Gastrocnemius medialis (tissue), 4 donors: Measurements from ENCODE around the gene BANK1. TPM values are rescaled to one million over a fixed set of nuclear protein-coding genes. Genes with fewer than 3 reads are reported as not detected.

ENCODE experiments used
- ATAC-seq, 2 donors: fragments of 150-250 bp; one replicate each; pipeline ENCODE4 v1.9.1; 2016
- DNase-seq, 2 donors: peaks; one replicate each; pipeline ENCODE4 v3.0.0-alpha.2; 2019
- H3K27ac ChIP-seq, 4 donors: fragments of 200-600 bp; sonication (generic); 1 replicate in 1 of 4; 2 replicates in 3 of 4; pipeline ENCODE4 v1.5.1; 2016 to 2018; ENCODE audit warnings: mild to moderate bottlenecking in 2 of 4, moderate library complexity in 1 of 4
- H3K27me3 ChIP-seq, 3 donors: fragments of 200-600 bp; sonication (generic) in 2 of 3; 1 replicate in 1 of 3; 2 replicates in 2 of 3; pipeline versions ENCODE4 v1.5.1 to v1.6.0; 2016 to 2019; ENCODE audit warnings: mild to moderate bottlenecking in 1 of 3, moderate library complexity in 1 of 3
- H3K36me3 ChIP-seq, 2 donors: fragments of 200-600 bp; sonication (generic) in 1 of 2; one replicate each; pipeline ENCODE4 v1.5.1; 2017 to 2018
- H3K4me1 ChIP-seq, 2 donors: fragments of 200-600 bp; sonication (generic) in 1 of 2; one replicate each; pipeline ENCODE4 v1.5.1; 2016 to 2017; ENCODE audit warnings: mild to moderate bottlenecking in 2 of 2
- H3K4me3 ChIP-seq, 4 donors: fragments of 200-600 bp; sonication (generic) in 3 of 4; 1 replicate in 1 of 4; 2 replicates in 3 of 4; pipeline ENCODE4 v1.5.1; 2016 to 2019; ENCODE audit warnings: mild to moderate bottlenecking in 2 of 4
- H3K9me3 ChIP-seq, 3 donors: fragments of 200-600 bp; sonication (generic) in 2 of 3; 1 replicate in 1 of 3; 2 replicates in 2 of 3; pipeline ENCODE4 v1.5.1; 2016 to 2019
- CTCF ChIP-seq, 5 experiments: fragments of 450-650 bp in 3 of 5; fragments of 200-600 bp in 2 of 5; sonication (generic) in 2 of 5; IDR thresholded peaks in 4 of 5; conservative IDR thresholded peaks in 1 of 5; 1 replicate in 4 of 5; 2 replicates in 1 of 5; pipeline ENCODE4 v1.5.1; 2016 to 2019; ENCODE audit warnings: antibody characterized with exemption in 5 of 5, mild to moderate bottlenecking in 3 of 5, moderate library complexity in 3 of 5
- POLR2A ChIP-seq, 2 donors: fragments of 450-650 bp; IDR thresholded peaks; one replicate each; pipeline ENCODE4 v1.6.1; 2017; ENCODE audit warnings: antibody characterized with exemption in 2 of 2, mild to moderate bottlenecking in 2 of 2, moderate library complexity in 2 of 2
- in situ Hi-C, 4 donors: fragments of 200-750 bp; cut with MboI; loops; one replicate each; pipeline versions ENCODE4 v1.15.0 to v1.8.0; 2017; ENCODE audit warnings: low sequenced_read_pairs in 4 of 4
- intact Hi-C: fragments of 100-400 bp; cut with DNase I; formaldehyde crosslinking; loops from one replicate; pipeline ENCODE4 v1.15.1; 2023; ENCODE audit warnings: low total_unique reads
- total RNA-seq, 4 donors: library from RNA; depleted of rRNA; stranded (reverse); fragments of >200 nt; gene quantifications; one replicate each; pipeline versions ENCODE4 v1.1.0 to v1.2.3, GENCODE V29; 2016

Gene BANK1
- total RNA-seq, 4 donors from 2014 or later: 0.10 to 0.91 (median 0.26) TPM

GRCh38 chr4:101983835-101984234 lies 193.3 kb downstream of the BANK1 start:
- intact Hi-C loops: no loop called here
- ATAC-seq (no peak), DNase-seq (no peak)
- Histone ChIP-seq H3K9me3 (no peaks in the 10 kb centered on the region), H3K36me3 (no peaks in the 10 kb centered on the region), H3K4me1 (no peaks in the 10 kb centered on the region), H3K27me3 (no peaks in the 10 kb centered on the region), H3K4me3 (no peak overlapping the region), H3K27ac (no peak overlapping the region)
- in situ Hi-C loops: no loop called here
- TF ChIP-seq CTCF (IDR thresholded peaks at IDR 0.05 in 4 of 5, conservative IDR thresholded peaks at IDR 0.05 in 1 of 5) (no peak), POLR2A (IDR thresholded peaks at IDR 0.05) (no peak)

- no peak overlapping the region for H3K4me3 ChIP-seq
- H3K9me3 ChIP-seq: no peaks in the 10 kb centered on the region
- DNase-seq (no peak), ATAC-seq (no peak)
- no peak for TF ChIP-seq CTCF (IDR thresholded peaks at IDR 0.05 in 4 of 5, conservative IDR thresholded peaks at IDR 0.05 in 1 of 5)
- TF ChIP-seq POLR2A (IDR thresholded peaks at IDR 0.05): no peak
- no peaks in the 10 kb centered on the region for H3K27me3 ChIP-seq
- no peaks in the 10 kb centered on the region for H3K36me3 ChIP-seq
- H3K27ac ChIP-seq: no peak overlapping the region
- intact Hi-C loops: no loop called here
- in situ Hi-C loops: no loop called here
- no peaks in the 10 kb centered on the region for H3K4me1 ChIP-seq
Observed at GRCh38 chr4:101987623-101988243, 197.2 kb downstream of the BANK1 start.

GRCh38 chr4:101989551-101989950 lies 199.0 kb downstream of the BANK1 start:
- Histone ChIP-seq H3K4me3 (no peak overlapping the region), H3K9me3 (no peaks in the 10 kb centered on the region), H3K4me1 (no peaks in the 10 kb centered on the region), H3K36me3 (no peaks in the 10 kb centered on the region), H3K27me3 (no peaks in the 10 kb centered on the region), H3K27ac (no peak overlapping the region)
- TF ChIP-seq CTCF (IDR thresholded peaks at IDR 0.05 in 4 of 5, conservative IDR thresholded peaks at IDR 0.05 in 1 of 5): no peak
- TF ChIP-seq POLR2A (IDR thresholded peaks at IDR 0.05): no peak
- intact Hi-C loops: no loop called here
- no peak for DNase-seq
- in situ Hi-C loops: no loop called here
- no peak for ATAC-seq

- Histone ChIP-seq H3K36me3 (no peaks in the 10 kb centered on the region), H3K9me3 (no peaks in the 10 kb centered on the region), H3K4me1 (no peaks in the 10 kb centered on the region), H3K27ac (no peak overlapping the region), H3K4me3 (no peak overlapping the region), H3K27me3 (no peaks in the 10 kb centered on the region)
- TF ChIP-seq POLR2A (IDR thresholded peaks at IDR 0.05) (no peak), CTCF (IDR thresholded peaks at IDR 0.05 in 4 of 5, conservative IDR thresholded peaks at IDR 0.05 in 1 of 5) (no peak)
- ATAC-seq (no peak), DNase-seq (no peak)
- intact Hi-C loops (no loop called here), in situ Hi-C loops (no loop called here)
Observed at GRCh38 chr4:101992446-101992845, 201.9 kb downstream of the BANK1 start.
